Transverse colon (tissue), 4 donors: ENCODE data around the gene DYNC1H1. TPM values are rescaled to one million over a fixed set of nuclear protein-coding genes. Genes with fewer than 3 reads are reported as not detected.

ENCODE experiments used
- DNase-seq: peaks from one replicate; pipeline ENCODE4 v3.0.0-alpha.2; 2019
- H3K27ac ChIP-seq, 4 donors: fragments of 200-600 bp; sonication (generic); 2 replicates each; pipeline ENCODE4 v1.5.1; 2016 to 2018; ENCODE audit warnings: inconsistent platforms in 4 of 4
- H3K27me3 ChIP-seq: fragments of 200-600 bp; sonication (generic); 2 replicates; pipeline ENCODE4 v1.5.1; 2017; ENCODE audit warnings: inconsistent platforms
- H3K36me3 ChIP-seq, 4 donors: fragments of 200-600 bp; sonication (generic); 2 replicates each; pipeline ENCODE4 v1.5.1; 2017 to 2019; ENCODE audit warnings: inconsistent platforms in 4 of 4
- H3K4me1 ChIP-seq, 4 donors: fragments of 200-600 bp; sonication (generic); 2 replicates each; pipeline ENCODE4 v1.5.1; 2017 to 2020; ENCODE audit warnings: inconsistent platforms in 4 of 4
- H3K4me3 ChIP-seq, 4 donors: fragments of 200-600 bp; sonication (generic); 1 replicate in 1 of 4; 2 replicates in 3 of 4; pipeline versions ENCODE4 v1.5.1 to v1.6.1; 2017 to 2019; ENCODE audit warnings: inconsistent platforms in 4 of 4
- H3K9me3 ChIP-seq, 2 donors: fragments of 200-600 bp; sonication (generic); 2 replicates each; pipeline ENCODE4 v1.5.1; 2017 to 2019; ENCODE audit warnings: inconsistent platforms in 2 of 2
- CTCF ChIP-seq, 5 experiments: fragments of 200-600 bp in 3 of 5; fragments of 450-650 bp in 2 of 5; sonication (generic) in 3 of 5; IDR thresholded peaks; 1 replicate in 2 of 5; 2 replicates in 3 of 5; pipeline ENCODE4 v1.5.1; 2016 to 2017; ENCODE audit warnings: antibody characterized with exemption in 5 of 5, inconsistent platforms in 3 of 5, mild to moderate bottlenecking in 2 of 5, moderate library complexity in 1 of 5
- EP300 ChIP-seq: sonication (generic); formaldehyde crosslinking; IDR thresholded peaks from one replicate; pipeline ENCODE4 v1.6.1; 2017; ENCODE audit warnings: antibody characterized with exemption, low read depth
- POLR2A ChIP-seq: fragments of 450-650 bp; IDR thresholded peaks from one replicate; pipeline ENCODE4 v1.6.1; 2016; ENCODE audit warnings: antibody characterized with exemption, mild to moderate bottlenecking, moderate library complexity
- POLR2AphosphoS5 ChIP-seq, 3 donors: sonication (generic); formaldehyde crosslinking; IDR thresholded peaks; one replicate each; pipeline ENCODE4 v1.6.1; 2016; ENCODE audit warnings: antibody characterized with exemption in 3 of 3
- WGBS, 2 donors: methylation state at CpG; one replicate each; pipeline ENCODE4 v1.1.5; 2018; ENCODE audit warnings: low coverage in 1 of 2; 5-methylcytosine and 5-hydroxymethylcytosine counted together
- in situ Hi-C, 4 donors: fragments of 200-750 bp; cut with MboI; loops; one replicate each; pipeline versions ENCODE4 v1.15.0 to v1.15.1; 2017; ENCODE audit warnings: low sequenced_read_pairs in 3 of 4, low pct_ligation_motif_present in 1 of 4, low pct_unique_long_range_greater_than_20kb in 1 of 4
- intact Hi-C: fragments of 100-400 bp; cut with DNase I; formaldehyde crosslinking; loops from one replicate; pipeline ENCODE4 v1.15.1; 2023; ENCODE audit warnings: low total_unique reads
- total RNA-seq, 4 donors: library from RNA; depleted of rRNA; stranded (reverse); fragments of >200 nt; gene quantifications; one replicate each; pipeline ENCODE4 v1.1.0, GENCODE V29; 2016

The DYNC1H1 gene
- total RNA-seq, 4 donors from 2014 or later = 471 to 647 (median 482) TPM

DNA sequence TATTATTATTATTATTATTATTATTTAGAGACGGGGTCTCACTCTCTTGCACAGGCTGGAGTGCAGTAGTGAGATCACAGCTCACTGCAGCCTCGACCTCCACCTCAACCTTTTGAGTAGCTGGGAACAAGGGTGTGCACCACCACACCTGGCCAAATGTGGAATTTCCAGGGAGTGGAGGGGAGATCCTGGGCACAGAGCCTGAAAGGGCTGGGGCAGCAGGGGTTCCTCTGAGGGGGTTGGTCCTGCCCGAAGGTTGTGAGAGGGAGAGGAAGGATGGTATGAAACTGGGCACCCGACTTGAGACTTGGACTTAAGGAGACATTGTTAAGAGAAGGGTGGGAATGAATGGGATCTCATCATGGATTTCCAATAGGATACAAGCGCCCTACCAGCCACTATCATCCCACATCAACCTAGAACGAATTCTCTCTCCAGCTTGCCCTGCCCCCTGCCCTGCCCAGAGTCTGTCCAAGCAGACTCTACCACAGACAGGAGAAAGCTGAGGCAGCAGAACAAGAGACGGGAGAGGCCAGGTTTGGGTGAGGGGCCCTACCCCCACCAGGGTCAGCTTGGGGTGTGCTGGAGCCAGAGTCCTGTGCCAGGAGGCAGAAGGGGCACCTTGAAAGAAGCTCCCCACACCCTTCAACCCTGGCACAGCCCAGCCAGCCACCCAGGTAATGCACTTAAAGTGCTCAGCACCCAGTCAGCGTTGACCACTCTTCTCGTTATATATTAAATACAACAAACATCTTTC is 2.4 kb upstream of the DYNC1H1 start:
- in situ Hi-C loops (loop anchor here in 2 of 4 donors (10.0 to 25.0 kb wide), 2 partner anchors 133 to 350 kb away; partner anchors contain the start of genes MOK (in 1 of the 2) and ZNF839 (in 1 of the 2)), intact Hi-C loops (loop anchor here (5.0 kb wide), 1 partner anchor 190 kb away; no protein-coding TSS in a partner anchor)
- Histone ChIP-seq H3K4me1 (peaks cover 8 to 36% (median 23%) of the 10 kb centered on the region in 4 donors), H3K9me3 (no peaks in the 10 kb centered on the region), H3K27me3 (no peaks in the 10 kb centered on the region), H3K27ac (peak overlapping the region; percentile 65 to 99 (median 82)), H3K4me3 (no peak overlapping the region), H3K36me3 (no peaks in the 10 kb centered on the region)
- TF ChIP-seq POLR2A (no peak), POLR2AphosphoS5 (IDR thresholded peaks at IDR 0.05) (no peak), EP300 (no peak)
- no peak for DNase-seq
- WGBS, 2 donors = 61 to 79% methylated on average over 4 to 9 of the region's 9 CpGs

DNA sequence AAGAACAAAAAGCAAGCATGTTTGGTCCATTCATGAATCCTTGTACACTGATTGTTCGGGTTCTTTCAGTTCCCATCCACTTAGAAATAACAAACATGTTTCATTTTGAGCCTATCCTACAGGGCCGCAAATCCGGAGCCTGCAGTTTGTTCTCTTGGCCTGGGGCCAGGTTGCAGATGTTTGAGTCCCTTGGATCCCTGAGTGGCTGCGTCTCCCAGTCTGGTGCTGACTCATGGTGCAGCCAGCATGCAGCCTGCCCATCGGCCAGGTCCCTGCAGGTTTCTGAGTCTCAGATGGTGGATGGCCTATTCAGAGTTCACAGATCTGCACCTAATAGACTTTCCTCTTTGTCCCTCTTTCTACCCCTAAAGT is 1.9 kb upstream of the DYNC1H1 start:
- H3K9me3 ChIP-seq = no peaks in the 10 kb centered on the region
- H3K4me1 ChIP-seq = peaks cover 8 to 41% (median 28%) of the 10 kb centered on the region in 4 donors
- WGBS, 2 donors = 46 to 60% methylated on average over 1 to 5 of the region's 5 CpGs
- peak; percentile 64 for DNase-seq
- intact Hi-C loops (loop anchor here (5.0 kb wide), 1 partner anchor 190 kb away; no protein-coding TSS in a partner anchor), in situ Hi-C loops (loop anchor here in 2 of 4 donors (10.0 to 25.0 kb wide), 2 partner anchors 132 to 350 kb away; partner anchors contain the start of genes MOK (in 1 of the 2) and ZNF839 (in 1 of the 2))
- H3K27ac ChIP-seq = peak overlapping the region; percentile 65 to 99 (median 82)
- H3K27me3 ChIP-seq = no peaks in the 10 kb centered on the region
- H3K4me3 ChIP-seq = no peak overlapping the region
- no peaks in the 10 kb centered on the region for H3K36me3 ChIP-seq
- TF ChIP-seq EP300 = no peak
- no peak for TF ChIP-seq POLR2AphosphoS5 (IDR thresholded peaks at IDR 0.05)
- TF ChIP-seq CTCF (IDR thresholded peaks at IDR 0.05) = no peak

GRCh38 chr14:101963052-101963451 is 1.3 kb upstream of the DYNC1H1 start:
- intact Hi-C loops = loop anchor here (5.0 kb wide), 1 partner anchor 191 kb away; no protein-coding TSS in a partner anchor
- no peaks in the 10 kb centered on the region for H3K9me3 ChIP-seq
- H3K36me3 ChIP-seq = no peaks in the 10 kb centered on the region
- no peak for DNase-seq
- peak overlapping the region; percentile 44 to 99 (median 82) for H3K27ac ChIP-seq
- peaks cover 8 to 47% (median 29%) of the 10 kb centered on the region in 4 donors for H3K4me1 ChIP-seq
- no peak for TF ChIP-seq CTCF (IDR thresholded peaks at IDR 0.05)
- no peak for TF ChIP-seq POLR2A
- H3K4me3 ChIP-seq = no peak overlapping the region
- 82 to 94% methylated on average over 5 of the region's 5 CpGs for WGBS, 2 donors
- in situ Hi-C loops = loop anchor here in 2 of 4 donors (10.0 to 25.0 kb wide), 2 partner anchors 132 to 349 kb away; partner anchors contain the start of genes MOK (in 1 of the 2) and ZNF839 (in 1 of the 2)
- no peaks in the 10 kb centered on the region for H3K27me3 ChIP-seq

- TF ChIP-seq POLR2AphosphoS5 (IDR thresholded peaks at IDR 0.05) = no peak
- TF ChIP-seq CTCF (IDR thresholded peaks at IDR 0.05) = no peak
- TF ChIP-seq POLR2A = no peak
- TF ChIP-seq EP300 = no peak
- Histone ChIP-seq H3K27me3 (no peaks in the 10 kb centered on the region), H3K4me1 (peaks cover 8 to 51% (median 29%) of the 10 kb centered on the region in 4 donors), H3K9me3 (no peaks in the 10 kb centered on the region), H3K4me3 (peak overlapping the region in 1 of 4 donors; percentile 17), H3K27ac (peak overlapping the region; percentile 96 to 99 (median 98)), H3K36me3 (no peaks in the 10 kb centered on the region)
- DNase-seq = no peak
- intact Hi-C loops = loop anchor here (5.0 kb wide), 1 partner anchor 191 kb away; no protein-coding TSS in a partner anchor
- 65 to 96% methylated on average over 4 to 19 of the region's 20 CpGs for WGBS, 2 donors
- in situ Hi-C loops = loop anchor here in 2 of 4 donors (10.0 to 25.0 kb wide), 2 partner anchors 131 to 349 kb away; partner anchors contain the start of genes MOK (in 1 of the 2) and ZNF839 (in 1 of the 2)
Measured at GRCh38 chr14:101963656-101964296, 597 bp upstream of the DYNC1H1 start.
